Left lung (tissue), 10 donors: ENCODE results near the gene DYNLRB2. TPM values are rescaled to one million over a fixed set of nuclear protein-coding genes. Genes with fewer than 3 reads are reported as not detected.

Experiments used
- ATAC-seq: fragments of 200-7000 bp; cut with Tn5 transposase; one replicate; pipeline ENCODE4 v1.9.1; 2020; ENCODE audit warnings: moderate library complexity
- DNase-seq, 4 donors: peaks; one replicate each; pipeline ENCODE4 v3.0.0-alpha.2; 2013 to 2020
- H3K27ac ChIP-seq, 2 donors: fragments of 200-600 bp; sonication (generic) in 1 of 2; one replicate each; pipeline versions ENCODE4 v1.5.0 to v1.8.0; 2020 to 2021
- H3K27me3 ChIP-seq, 2 donors: fragments of 200-600 bp; sonication (generic) in 1 of 2; one replicate each; pipeline versions ENCODE4 v1.5.0 to v1.8.0; 2020 to 2021
- H3K36me3 ChIP-seq, 2 donors: fragments of 200-600 bp; sonication (generic) in 1 of 2; one replicate each; pipeline versions ENCODE4 v1.5.0 to v1.8.0; 2020 to 2021
- H3K4me1 ChIP-seq, 2 donors: fragments of 200-600 bp; one replicate each; pipeline ENCODE4 v1.8.0; 2021
- H3K4me3 ChIP-seq, 2 donors: fragments of 200-600 bp; sonication (generic) in 1 of 2; one replicate each; pipeline versions ENCODE4 v1.5.0 to v1.8.0; 2020 to 2021; ENCODE audit warnings: mild to moderate bottlenecking in 1 of 2
- H3K9me3 ChIP-seq, 2 donors: fragments of 200-600 bp; sonication (generic) in 1 of 2; one replicate each; pipeline versions ENCODE4 v1.5.0 to v1.8.0; 2020 to 2021
- intact Hi-C, 2 donors: fragments of 100-400 bp; cut with DNase I; formaldehyde crosslinking; loops; one replicate each; pipeline versions ENCODE4 v1.11.2 to v1.14.2; 2022
- polyA plus RNA-seq, 6 donors: library from polyadenylated mRNA; unstranded; fragments of 120-200 nt; gene quantifications; one replicate each; pipeline ENCODE4 v1.2.1, GENCODE V29; 2013; ENCODE audit not compliant: insufficient read length in 6 of 6
- total RNA-seq, 2 donors: library from RNA; stranded (reverse); fragmentation: NEBNext Ultra II Directional; extraction: Animal tissue kit (Norgen Biotek cat#: 25700); gene quantifications; one replicate each; pipeline ENCODE4 v1.2.1, GENCODE V29; 2021
- TF ChIP-seq, protein P1 (sequence below), 2 donors: fragments of 200-600 bp; sonication (generic) in 1 of 2; IDR thresholded peaks; one replicate each; pipeline versions ENCODE4 v1.5.0 to v1.8.0; 2021; ENCODE audit warnings: antibody characterized with exemption in 2 of 2
- donor health status: DM: no; HTN: yes; CAD: no.
- donor health status: DM: no; HTN: no; CAD: no.

DYNLRB2 gene
- total and polyA plus RNA-seq, 8 donors: 2.8 to 9.6 (median 7.4) TPM; not detected in 1

DNA sequence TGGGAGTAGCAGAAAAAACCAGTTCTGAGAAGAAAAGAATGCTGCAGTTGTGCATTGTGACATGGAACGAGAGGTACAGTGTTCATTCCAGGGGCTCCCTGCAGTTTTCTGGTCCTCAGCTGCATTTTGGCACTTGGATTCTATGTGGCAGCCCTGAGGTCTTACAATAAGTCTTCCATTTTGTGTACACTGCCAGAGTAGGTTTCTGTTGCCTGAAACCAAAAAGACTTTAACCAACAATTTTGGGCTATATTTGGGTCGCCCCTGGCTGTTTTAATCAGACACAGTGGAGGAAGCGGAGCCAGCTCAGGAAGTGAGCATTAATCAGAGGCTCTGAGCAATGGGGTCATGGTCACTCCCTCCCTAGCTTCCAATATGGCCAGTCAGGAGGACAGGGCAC is 15.7 kb downstream of the DYNLRB2 start:
- no peak for ATAC-seq
- peaks cover 0 to 6% of the 10 kb centered on the region in 2 donors for H3K27me3 ChIP-seq
- no peak overlapping the region for H3K4me3 ChIP-seq
- H3K36me3 ChIP-seq: no peaks in the 10 kb centered on the region
- H3K9me3 ChIP-seq: no peaks in the 10 kb centered on the region
- H3K27ac ChIP-seq: no peak overlapping the region
- intact Hi-C loops: no loop called here
- H3K4me1 ChIP-seq: no peaks in the 10 kb centered on the region
- TF ChIP-seq, protein P1, sequence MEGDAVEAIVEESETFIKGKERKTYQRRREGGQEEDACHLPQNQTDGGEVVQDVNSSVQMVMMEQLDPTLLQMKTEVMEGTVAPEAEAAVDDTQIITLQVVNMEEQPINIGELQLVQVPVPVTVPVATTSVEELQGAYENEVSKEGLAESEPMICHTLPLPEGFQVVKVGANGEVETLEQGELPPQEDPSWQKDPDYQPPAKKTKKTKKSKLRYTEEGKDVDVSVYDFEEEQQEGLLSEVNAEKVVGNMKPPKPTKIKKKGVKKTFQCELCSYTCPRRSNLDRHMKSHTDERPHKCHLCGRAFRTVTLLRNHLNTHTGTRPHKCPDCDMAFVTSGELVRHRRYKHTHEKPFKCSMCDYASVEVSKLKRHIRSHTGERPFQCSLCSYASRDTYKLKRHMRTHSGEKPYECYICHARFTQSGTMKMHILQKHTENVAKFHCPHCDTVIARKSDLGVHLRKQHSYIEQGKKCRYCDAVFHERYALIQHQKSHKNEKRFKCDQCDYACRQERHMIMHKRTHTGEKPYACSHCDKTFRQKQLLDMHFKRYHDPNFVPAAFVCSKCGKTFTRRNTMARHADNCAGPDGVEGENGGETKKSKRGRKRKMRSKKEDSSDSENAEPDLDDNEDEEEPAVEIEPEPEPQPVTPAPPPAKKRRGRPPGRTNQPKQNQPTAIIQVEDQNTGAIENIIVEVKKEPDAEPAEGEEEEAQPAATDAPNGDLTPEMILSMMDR (IDR thresholded peaks at IDR 0.05): no peak
- no peak for DNase-seq

DNA sequence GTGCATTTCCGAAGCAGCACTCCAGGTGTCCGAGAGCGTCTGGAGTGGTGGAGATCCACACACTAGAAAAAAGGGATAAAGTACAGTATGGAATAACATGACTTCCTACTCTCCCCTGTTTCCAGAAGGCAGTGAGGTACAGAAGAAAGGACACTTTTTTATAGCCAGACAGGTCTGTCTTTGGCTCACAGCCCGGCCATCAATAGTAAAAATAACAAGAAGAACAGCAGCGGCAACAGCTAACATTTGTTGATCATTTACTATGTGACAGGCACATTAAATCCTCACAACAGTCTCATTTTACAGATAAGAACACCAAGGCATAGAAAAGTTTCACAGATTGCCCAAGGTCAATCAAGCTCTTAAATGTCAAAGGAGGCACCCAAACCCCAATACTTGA is 16.2 kb downstream of the DYNLRB2 start:
- ATAC-seq: no peak
- intact Hi-C loops: no loop called here
- H3K27me3 ChIP-seq: peaks cover 0 to 6% of the 10 kb centered on the region in 2 donors
- no peaks in the 10 kb centered on the region for H3K4me1 ChIP-seq
- no peaks in the 10 kb centered on the region for H3K36me3 ChIP-seq
- H3K9me3 ChIP-seq: no peaks in the 10 kb centered on the region
- no peak overlapping the region for H3K27ac ChIP-seq
- no peak overlapping the region for H3K4me3 ChIP-seq
- no peak for DNase-seq
- TF ChIP-seq, protein P1 (IDR thresholded peaks at IDR 0.05): no peak

- ATAC-seq (no peak), DNase-seq (no peak)
- no peaks in the 10 kb centered on the region for H3K36me3 ChIP-seq
- H3K4me1 ChIP-seq: no peaks in the 10 kb centered on the region
- H3K9me3 ChIP-seq: no peaks in the 10 kb centered on the region
- intact Hi-C loops: no loop called here
- H3K27me3 ChIP-seq: no peaks in the 10 kb centered on the region
- H3K4me3 ChIP-seq: no peak overlapping the region
- TF ChIP-seq, protein P1 (IDR thresholded peaks at IDR 0.05): no peak
- no peak overlapping the region for H3K27ac ChIP-seq
Observed at GRCh38 chr16:80559369-80559768, 18.6 kb downstream of the DYNLRB2 start.

GRCh38 chr16:80563066-80563465 is 22.3 kb downstream of the DYNLRB2 start:
- ATAC-seq (no peak), DNase-seq (no peak)
- no peak overlapping the region for H3K4me3 ChIP-seq
- no peak overlapping the region for H3K27ac ChIP-seq
- TF ChIP-seq, protein P1 (IDR thresholded peaks at IDR 0.05): no peak
- intact Hi-C loops: no loop called here
- peaks cover 0 to 8% of the 10 kb centered on the region in 2 donors for H3K27me3 ChIP-seq
- no peaks in the 10 kb centered on the region for H3K9me3 ChIP-seq
- H3K4me1 ChIP-seq: no peaks in the 10 kb centered on the region
- no peaks in the 10 kb centered on the region for H3K36me3 ChIP-seq

- intact Hi-C loops: no loop called here
- no peak for DNase-seq
- no peaks in the 10 kb centered on the region for H3K9me3 ChIP-seq
- peaks cover 0 to 8% of the 10 kb centered on the region in 2 donors for H3K27me3 ChIP-seq
- no peaks in the 10 kb centered on the region for H3K4me1 ChIP-seq
- no peaks in the 10 kb centered on the region for H3K36me3 ChIP-seq
- TF ChIP-seq, protein P1 (IDR thresholded peaks at IDR 0.05): no peak
- H3K27ac ChIP-seq: no peak overlapping the region
- no peak overlapping the region for H3K4me3 ChIP-seq
- ATAC-seq: no peak
Observed at GRCh38 chr16:80564394-80564793, 23.6 kb downstream of the DYNLRB2 start.
